Measurements from ENCODE around the gene DHCR7.

- TF ChIP-seq CTCF (IDR thresholded peaks at IDR 0.05) (no peak), EZH2phosphoT487 (IDR thresholded peaks at IDR 0.05) (no peak)
Observed at GRCh38 chr11:71384561-71384960, 63.6 kb downstream of the DHCR7 start.
